H1 (cell line): Measurements from ENCODE around the gene CALCR. TPM values are rescaled to one million over a fixed set of nuclear protein-coding genes. Genes with fewer than 3 reads are reported as not detected.

Experiments used
- CTCF ChIA-PET: fragments of 300-600 bp; sonication (Branson Sonifier 250); formaldehyde crosslinking; loops from one replicate; lab custom pipeline; 2021; ENCODE audit not compliant: partially characterized antibody; lab: Charles Lee
- POLR2A ChIA-PET: fragments of 300-600 bp; sonication (Branson Sonifier 250); formaldehyde crosslinking; loops from one replicate; lab custom pipeline; 2021; ENCODE audit warnings: inconsistent platforms; ENCODE audit not compliant: partially characterized antibody; lab: Charles Lee
- DNase-seq, 2 experiments: peaks; one replicate each; pipeline versions ENCODE4 v3.0.0 to v3.0.0-alpha.2; 2010 to 2022; ENCODE audit warnings: low spot score in 2 of 2, low read depth in 1 of 2, mixed read lengths in 1 of 2
- FAIRE-seq: peaks from 2 replicates; lab custom pipeline; 2011; peaks lifted over from hg19 to GRCh38; lab: Jason Lieb, UNC
- H2AFZ ChIP-seq: 2 replicates; pipeline ENCODE4 v1.8.1; 2012; ENCODE audit warnings: low read length, inconsistent platforms
- H2AK5ac ChIP-seq: 2 replicates; pipeline ENCODE4 v1.6.1; 2013; ENCODE audit warnings: low read depth, low read length
- H2BK120ac ChIP-seq: replicated peaks from 2 replicates; pipeline ENCODE3; 2013; ENCODE audit warnings: low read depth, low read length, inconsistent platforms
- H2BK12ac ChIP-seq: 2 replicates; pipeline ENCODE4 v1.6.1; 2013; ENCODE audit warnings: low read depth, low read length
- H2BK15ac ChIP-seq: 2 replicates; pipeline ENCODE4 v1.6.1; 2013; ENCODE audit warnings: low read length
- H2BK20ac ChIP-seq: 2 replicates; pipeline ENCODE4 v1.6.1; 2013; ENCODE audit warnings: low read length
- H2BK5ac ChIP-seq: 2 replicates; pipeline ENCODE4 v1.6.1; 2013; ENCODE audit warnings: low read depth, low read length
- H3K14ac ChIP-seq: 2 replicates; pipeline ENCODE4 v1.6.1; 2013; ENCODE audit warnings: inconsistent platforms; ENCODE audit not compliant: insufficient read length
- H3K18ac ChIP-seq: 2 replicates; pipeline ENCODE4 v1.6.1; 2013; ENCODE audit warnings: low read length; ENCODE audit errors: extremely low read depth
- H3K23ac ChIP-seq: 2 replicates; pipeline ENCODE4 v1.6.1; 2013; ENCODE audit warnings: inconsistent platforms; ENCODE audit not compliant: insufficient read length
- H3K23me2 ChIP-seq: 2 replicates; pipeline ENCODE4 v1.6.1; 2013; ENCODE audit warnings: low read depth, low read length
- H3K27ac ChIP-seq: 2 replicates; pipeline ENCODE4 v1.6.1; 2011; ENCODE audit warnings: low read depth, low read length, inconsistent platforms
- H3K27me3 ChIP-seq, 4 experiments: replicated peaks in 1 of 4; 1 replicate in 1 of 4; 2 replicates in 3 of 4; pipeline versions ENCODE4 v1.6.1 to v1.8.1; 2011 to 2013; ENCODE audit warnings: low read length in 3 of 4, mild to moderate bottlenecking in 3 of 4, inconsistent platforms in 2 of 4, mixed read lengths in 2 of 4, moderate library complexity in 1 of 4; ENCODE audit not compliant: control insufficient read depth in 3 of 4, insufficient read depth in 3 of 4; ENCODE audit errors: extremely low read depth in 1 of 4
- H3K36me3 ChIP-seq, 4 experiments: 2 replicates each; pipeline versions ENCODE4 v1.6.1 to v1.8.1; 2011 to 2013; ENCODE audit warnings: mild to moderate bottlenecking in 4 of 4, low read length in 3 of 4, moderate library complexity in 2 of 4, control low read depth in 1 of 4, inconsistent platforms in 1 of 4; ENCODE audit not compliant: insufficient read depth in 4 of 4, control insufficient read depth in 2 of 4
- H3K4ac ChIP-seq: replicated peaks from 2 replicates; pipeline ENCODE3; 2013; ENCODE audit warnings: low read length, low read depth, mixed read lengths, inconsistent platforms; ENCODE audit not compliant: insufficient read length
- H3K4me1 ChIP-seq, 4 experiments: replicated peaks in 1 of 4; 1 replicate in 1 of 4; 2 replicates in 3 of 4; pipeline versions ENCODE4 v1.6.1 to v1.8.1; 2011 to 2013; ENCODE audit warnings: low read length in 3 of 4, inconsistent platforms in 2 of 4, mixed read lengths in 1 of 4; ENCODE audit not compliant: insufficient read depth in 4 of 4, control insufficient read depth in 3 of 4
- H3K4me2 ChIP-seq, 2 experiments: 2 replicates each; pipeline versions ENCODE4 v1.6.1 to v1.8.1; 2011 to 2013; ENCODE audit warnings: low read depth in 2 of 2, low read length in 2 of 2, control low read depth in 1 of 2, inconsistent platforms in 1 of 2, mild to moderate bottlenecking in 1 of 2; ENCODE audit not compliant: insufficient read depth in 1 of 2
- H3K4me3 ChIP-seq, 4 experiments: fragments of 200-600, 300-600 bp in 1 of 4; sonication (generic), shearing (Covaris generic), sonication (Bioruptor Twin) in 1 of 4; 2 replicates each; pipeline versions ENCODE4 v1.5.1 to v1.8.1; 2011 to 2016; ENCODE audit warnings: low read length in 4 of 4, low read depth in 3 of 4, control low read depth in 2 of 4, inconsistent platforms in 2 of 4, mild to moderate bottlenecking in 2 of 4, mixed read lengths in 1 of 4, moderate library complexity in 1 of 4; ENCODE audit not compliant: insufficient read depth in 2 of 4; ENCODE audit errors: extremely low read depth in 1 of 4
- H3K56ac ChIP-seq: replicated peaks from 2 replicates; pipeline ENCODE3; 2013; ENCODE audit warnings: low read depth, mild to moderate bottlenecking, mixed read lengths, low read length, inconsistent platforms; ENCODE audit not compliant: insufficient read length
- H3K79me1 ChIP-seq: 2 replicates; pipeline ENCODE4 v1.6.1; 2013; ENCODE audit warnings: low read depth, low read length, control low read depth
- H3K79me2 ChIP-seq, 2 experiments: 2 replicates each; pipeline versions ENCODE4 v1.6.1 to v1.8.1; 2012 to 2013; ENCODE audit warnings: low read length in 2 of 2, mild to moderate bottlenecking in 2 of 2, inconsistent platforms in 1 of 2; ENCODE audit not compliant: insufficient read depth in 2 of 2, control insufficient read depth in 1 of 2
- H3K9ac ChIP-seq, 4 experiments: replicated peaks in 1 of 4; 1 replicate in 1 of 4; 2 replicates in 3 of 4; pipeline versions ENCODE4 v1.6.1 to v1.8.1; 2011 to 2013; ENCODE audit warnings: low read depth in 3 of 4, low read length in 3 of 4, control low read depth in 2 of 4, mild to moderate bottlenecking in 2 of 4, moderate library complexity in 2 of 4, inconsistent platforms in 1 of 4; ENCODE audit errors: extremely low read depth in 1 of 4
- H3K9me3 ChIP-seq, 2 experiments: 2 replicates each; pipeline versions ENCODE4 v1.6.1 to v1.8.1; 2012 to 2013; ENCODE audit warnings: mild to moderate bottlenecking in 2 of 2, moderate library complexity in 2 of 2, control low read depth in 1 of 2, inconsistent platforms in 1 of 2, low read depth in 1 of 2, low read length in 1 of 2, mixed read lengths in 1 of 2; ENCODE audit not compliant: insufficient read depth in 2 of 2
- H4K20me1 ChIP-seq, 2 experiments: replicated peaks in 1 of 2; 2 replicates each; pipeline versions ENCODE3 to v1.8.1; 2011 to 2013; ENCODE audit warnings: inconsistent platforms in 2 of 2, low read length in 2 of 2, mild to moderate bottlenecking in 1 of 2; ENCODE audit not compliant: insufficient read depth in 2 of 2, control insufficient read depth in 1 of 2
- H4K5ac ChIP-seq: 2 replicates; pipeline ENCODE4 v1.6.1; 2013; ENCODE audit warnings: low read length, low read depth, mixed read lengths, inconsistent platforms; ENCODE audit not compliant: insufficient read length
- H4K8ac ChIP-seq: 2 replicates; pipeline ENCODE4 v1.8.0; 2013; ENCODE audit warnings: mild to moderate bottlenecking, moderate library complexity, low read length, inconsistent platforms; ENCODE audit not compliant: insufficient read depth; ENCODE audit errors: extremely low read depth
- H4K91ac ChIP-seq: replicated peaks from 2 replicates; pipeline ENCODE3; 2013; ENCODE audit warnings: low read length, mixed read lengths, inconsistent platforms; ENCODE audit not compliant: insufficient read length
- ATF2 ChIP-seq: IDR thresholded peaks from 2 replicates; pipeline ENCODE4 v1.6.1; 2012; ENCODE audit warnings: low read length, inconsistent platforms
- BCL11A ChIP-seq, 2 experiments: IDR thresholded peaks; one replicate each; pipeline ENCODE4 v1.6.1; 2011; ENCODE audit warnings: low read depth in 2 of 2, low read length in 2 of 2, mild to moderate bottlenecking in 2 of 2
- NANOG ChIP-seq: IDR thresholded peaks from 2 replicates; pipeline ENCODE4 v1.6.1; 2011; ENCODE audit warnings: low read length, low read depth, mild to moderate bottlenecking, inconsistent platforms; ENCODE audit not compliant: insufficient read depth, poor library complexity, severe bottlenecking
- POU5F1 ChIP-seq: IDR thresholded peaks from 2 replicates; pipeline ENCODE4 v1.6.1; 2011; ENCODE audit warnings: low read depth, mild to moderate bottlenecking, low read length, moderate library complexity
- RAD21 ChIP-seq, 2 experiments: IDR thresholded peaks in 1 of 2; conservative IDR thresholded peaks in 1 of 2; 2 replicates each; pipeline ENCODE4 v1.6.1; 2011; ENCODE audit warnings: low read depth in 2 of 2, low read length in 2 of 2, improper control_type of control experiment in 1 of 2, inconsistent platforms in 1 of 2, mild to moderate bottlenecking in 1 of 2, moderate library complexity in 1 of 2
- RXRA ChIP-seq: IDR thresholded peaks from 2 replicates; pipeline ENCODE4 v1.6.1; 2011; ENCODE audit warnings: low read depth, mild to moderate bottlenecking, low read length, moderate library complexity; ENCODE audit not compliant: insufficient read depth
- SIX5 ChIP-seq: IDR thresholded peaks from 2 replicates; pipeline ENCODE4 v1.6.1; 2011; ENCODE audit warnings: mild to moderate bottlenecking, low read depth, low read length
- TBP ChIP-seq: IDR thresholded peaks from 2 replicates; pipeline ENCODE4 v1.6.1; 2011; ENCODE audit warnings: low read depth, low read length, improper control_type of control experiment
- WGBS, 2 experiments: shearing (Covaris generic) in 1 of 2; methylation state at CpG; one replicate each; pipeline versions ENCODE4 v1.1.6 to v1.1.7; 2013 to 2015; ENCODE audit warnings: low lambda C conversion rate in 2 of 2, mixed read lengths in 2 of 2, inconsistent platforms in 1 of 2, low coverage in 1 of 2, missing lambda C conversion rate in 1 of 2; ENCODE audit not compliant: insufficient replicate concordance in 2 of 2, insufficient coverage in 1 of 2, insufficient read length in 1 of 2; ENCODE audit errors: extremely low coverage in 1 of 2, missing lambda C conversion rate in 1 of 2; 5-methylcytosine and 5-hydroxymethylcytosine counted together
- polyA plus RNA-seq, 7 experiments: library from polyadenylated mRNA; depleted of rRNA in 3 of 7; stranded (reverse) in 5 of 7; unstranded in 2 of 7; fragments of >200 nt in 5 of 7; fragments of 200-250 nt in 2 of 7; gene quantifications; 1 replicate in 5 of 7; 2 replicates in 1 of 7; 4 replicates in 1 of 7; pipeline versions ENCODE4 v1.2.1 to v1.2.3, GENCODE V29; 2011 to 2013; ENCODE audit warnings: missing spikeins in 2 of 7, mixed read lengths in 2 of 7
- total RNA-seq: library from RNA; stranded (reverse); fragmentation: NEBNext Ultra II Directional; extraction: Animal tissue kit (Norgen Biotek cat#: 25700); gene quantifications from 2 replicates; pipeline ENCODE4 v1.2.1, GENCODE V29; 2021

CALCR gene
- total and polyA plus RNA-seq, 2 of the 8 experiments (the other 6 are each of a cell fraction or from before 2014, with no cell fraction given) = 1.0 to 3.6 TPM

- TF ChIP-seq BCL11A (IDR thresholded peaks at IDR 0.05; ENCODE audit: low read depth in 2 of 2, low read length in 2 of 2) (no peak), POU5F1 (no peak), RXRA (no peak), RAD21 (IDR thresholded peaks at IDR 0.05 in 1 of 2, conservative IDR thresholded peaks at IDR 0.05 in 1 of 2; ENCODE audit: low read depth in 2 of 2, low read length in 2 of 2) (no peak), SIX5 (no peak), TBP (no peak), ATF2 (no peak), NANOG (no peak)
- TF ChIP-seq, all 59 proteins: peak for 0
- H2BK12ac ChIP-seq = no peak overlapping the region
- DNase-seq (no peak), FAIRE-seq (no peak)
- H3K56ac ChIP-seq = no peak overlapping the region
- no peak overlapping the region for H4K8ac ChIP-seq
- H2BK5ac ChIP-seq = no peak overlapping the region
- H2BK20ac ChIP-seq = no peak overlapping the region
- H3K79me1 ChIP-seq = no peaks in the 10 kb centered on the region
- peaks cover 0 to 8% (median 4%) of the 10 kb centered on the region in 4 experiments; a peak in 4 of 7 replicates for H3K4me1 ChIP-seq
- no peak overlapping the region for H2BK15ac ChIP-seq
- H3K4me2 ChIP-seq = no peak overlapping the region
- no peaks in the 10 kb centered on the region for H3K23me2 ChIP-seq
- no peak overlapping the region for H4K5ac ChIP-seq
- H3K4me3 ChIP-seq = no peak overlapping the region
- no peaks in the 10 kb centered on the region for H3K36me3 ChIP-seq
- no peak overlapping the region for H3K14ac ChIP-seq
- 97% methylated on average over 2 of the region's 2 CpGs; no CpG with 5 or more reads in 1 of the 2 experiments for WGBS, 2 experiments
- H2AK5ac ChIP-seq = no peak overlapping the region
- no peak overlapping the region for H4K91ac ChIP-seq
- no peaks in the 10 kb centered on the region for H3K79me2 ChIP-seq
- ChIA-PET POLR2A (no interaction called here), CTCF (interaction anchor here (1.1 to 3.1 kb wide), 4 partner anchors 11 to 188 kb away, joined by 3 to 23 read pairs (median 4); no protein-coding TSS in a partner anchor)
- no peak overlapping the region for H2BK120ac ChIP-seq
- no peak overlapping the region for H3K18ac ChIP-seq
- no peak overlapping the region for H3K9ac ChIP-seq
- no peaks in the 10 kb centered on the region for H3K27me3 ChIP-seq
- H2AFZ ChIP-seq = no peak overlapping the region
- no peaks in the 10 kb centered on the region for H4K20me1 ChIP-seq
- no peak overlapping the region for H3K27ac ChIP-seq
- H3K23ac ChIP-seq = no peak overlapping the region
- no peaks in the 10 kb centered on the region for H3K9me3 ChIP-seq
- no peak overlapping the region for H3K4ac ChIP-seq
Observed at GRCh38 chr7:93562936-93563335, 11.6 kb downstream of the CALCR start.
